ENCODE measurements around the gene MRAP.
"Not testable (repeated sequence)": the region's sequence is repeated elsewhere in the genome, so short reads cannot be mapped to it uniquely, and the experiment has no call there.

The MRAP gene

DNA sequence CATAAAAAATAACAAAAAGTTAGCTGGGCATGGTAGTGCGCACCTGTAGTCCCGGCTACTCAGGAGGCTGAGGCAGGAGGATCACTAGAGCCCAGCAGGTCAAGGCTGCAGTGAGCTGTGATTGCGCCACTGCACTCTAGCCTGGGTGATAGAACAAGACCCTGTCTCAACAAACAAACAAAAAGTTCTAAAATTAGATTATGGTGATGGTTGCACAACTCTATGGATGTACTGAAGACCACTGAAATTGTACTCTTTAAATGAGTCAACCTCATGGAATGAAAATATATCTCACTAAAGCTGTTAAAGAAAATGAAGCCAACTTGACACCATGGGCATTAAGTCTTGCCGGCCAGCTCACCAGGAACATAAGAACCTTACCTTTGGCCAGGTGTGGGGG lies 9.1 kb downstream of the MRAP start:
- no peak overlapping the region for H3K4me3 ChIP-seq (ENCODE audit: low read depth, low read length)
- TF ChIP-seq, protein P1, sequence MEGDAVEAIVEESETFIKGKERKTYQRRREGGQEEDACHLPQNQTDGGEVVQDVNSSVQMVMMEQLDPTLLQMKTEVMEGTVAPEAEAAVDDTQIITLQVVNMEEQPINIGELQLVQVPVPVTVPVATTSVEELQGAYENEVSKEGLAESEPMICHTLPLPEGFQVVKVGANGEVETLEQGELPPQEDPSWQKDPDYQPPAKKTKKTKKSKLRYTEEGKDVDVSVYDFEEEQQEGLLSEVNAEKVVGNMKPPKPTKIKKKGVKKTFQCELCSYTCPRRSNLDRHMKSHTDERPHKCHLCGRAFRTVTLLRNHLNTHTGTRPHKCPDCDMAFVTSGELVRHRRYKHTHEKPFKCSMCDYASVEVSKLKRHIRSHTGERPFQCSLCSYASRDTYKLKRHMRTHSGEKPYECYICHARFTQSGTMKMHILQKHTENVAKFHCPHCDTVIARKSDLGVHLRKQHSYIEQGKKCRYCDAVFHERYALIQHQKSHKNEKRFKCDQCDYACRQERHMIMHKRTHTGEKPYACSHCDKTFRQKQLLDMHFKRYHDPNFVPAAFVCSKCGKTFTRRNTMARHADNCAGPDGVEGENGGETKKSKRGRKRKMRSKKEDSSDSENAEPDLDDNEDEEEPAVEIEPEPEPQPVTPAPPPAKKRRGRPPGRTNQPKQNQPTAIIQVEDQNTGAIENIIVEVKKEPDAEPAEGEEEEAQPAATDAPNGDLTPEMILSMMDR (IDR thresholded peaks at IDR 0.05; ENCODE audit: low read depth, low read length) = no peak

DNA sequence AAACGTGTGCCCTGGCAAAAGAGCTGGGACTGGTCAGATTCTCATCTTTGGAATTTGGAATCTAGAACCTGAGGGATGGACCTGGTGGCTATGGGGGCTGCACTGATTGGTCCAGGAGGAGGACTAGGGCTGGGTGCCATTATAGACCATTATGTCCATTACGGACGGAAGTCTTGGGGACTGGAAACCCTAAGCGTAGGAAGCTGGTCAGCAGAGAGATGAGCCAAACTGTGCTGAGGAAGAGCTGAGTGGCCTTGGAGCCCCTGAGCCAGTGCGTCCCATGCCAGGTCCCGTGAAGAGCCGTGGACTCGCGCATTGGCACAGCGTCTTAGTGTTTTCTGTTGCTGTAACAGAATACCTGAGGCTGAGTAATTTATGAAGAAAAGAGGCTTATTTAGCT lies 10.0 kb downstream of the MRAP start:
- TF ChIP-seq, protein P1 (IDR thresholded peaks at IDR 0.05; ENCODE audit: low read depth, low read length) = no peak
- H3K4me3 ChIP-seq (ENCODE audit: low read depth, low read length) = no peak overlapping the region

DNA sequence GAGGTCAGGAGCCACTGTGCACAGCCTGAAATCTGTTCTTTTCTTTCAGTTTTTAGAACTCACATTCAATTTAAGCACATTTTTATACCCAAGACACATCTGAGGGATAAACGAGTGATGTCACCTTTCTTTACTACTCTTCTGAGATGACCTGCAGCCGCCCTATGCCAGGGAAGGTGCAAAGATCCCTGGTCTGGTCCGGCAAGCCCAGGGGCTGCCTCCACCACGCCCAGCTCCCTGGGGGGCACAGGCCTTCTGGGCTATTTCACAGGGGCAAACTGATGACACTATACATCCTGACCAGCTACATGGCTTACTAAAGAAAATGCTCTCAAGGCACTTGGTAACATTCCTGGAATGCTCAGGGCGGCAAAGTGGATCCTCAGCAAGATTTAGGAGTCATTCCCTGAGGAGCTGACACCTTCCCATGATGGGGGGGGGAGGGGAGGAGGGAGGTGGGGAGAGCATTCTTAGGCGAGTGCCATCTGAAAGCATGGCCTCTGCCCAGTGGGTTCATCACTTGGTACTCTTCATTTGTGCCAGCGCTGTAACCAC lies 11.3 kb downstream of the MRAP start:
- TF ChIP-seq, protein P1 (IDR thresholded peaks at IDR 0.05; ENCODE audit: low read depth, low read length) = no peak
- H3K4me3 ChIP-seq (ENCODE audit: low read depth, low read length) = no peak overlapping the region

DNA sequence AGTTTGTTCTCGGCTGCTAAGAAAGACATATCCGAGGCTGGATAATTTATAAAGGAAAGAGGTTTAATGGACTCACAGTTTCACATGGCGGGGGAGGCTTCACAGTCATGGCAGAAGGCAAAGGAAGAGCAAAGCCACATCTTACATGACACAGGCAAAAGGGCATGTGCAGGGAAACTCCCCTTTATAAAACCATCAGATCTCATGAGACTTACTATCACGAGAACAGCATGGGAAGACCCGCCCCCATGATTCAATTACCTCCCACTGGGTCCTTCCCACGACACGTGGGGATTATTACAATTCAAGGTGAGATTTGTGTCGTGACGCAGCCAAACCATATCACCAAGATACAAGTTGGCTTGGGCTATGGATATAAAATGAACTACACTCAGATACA lies 12.3 kb downstream of the MRAP start:
- not testable (repeated sequence) for H3K4me3 ChIP-seq (ENCODE audit: low read depth, low read length)

DNA sequence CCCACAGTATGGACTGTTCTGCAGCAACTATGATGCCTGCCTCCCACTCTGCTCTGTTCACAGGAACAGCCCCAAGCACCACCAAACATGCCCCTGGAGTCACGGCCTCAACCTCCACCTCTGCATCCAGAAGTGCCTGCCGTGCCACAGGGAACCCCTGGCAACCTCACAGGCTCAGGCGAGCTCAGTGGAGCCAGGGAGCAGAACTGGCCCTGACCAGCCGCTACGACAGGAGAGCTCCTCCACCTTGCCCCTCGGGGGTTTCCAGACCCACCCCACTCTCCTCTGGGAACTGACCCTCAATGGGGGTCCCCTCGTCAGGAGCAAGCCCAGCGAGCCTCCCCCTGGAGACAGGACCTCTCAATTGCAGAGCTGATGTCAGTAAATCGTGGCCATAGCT lies 13.0 kb downstream of the MRAP start:
- no peak overlapping the region for H3K4me3 ChIP-seq (ENCODE audit: low read depth, low read length)
- TF ChIP-seq, protein P1 (IDR thresholded peaks at IDR 0.05; ENCODE audit: low read depth, low read length) = no peak

DNA sequence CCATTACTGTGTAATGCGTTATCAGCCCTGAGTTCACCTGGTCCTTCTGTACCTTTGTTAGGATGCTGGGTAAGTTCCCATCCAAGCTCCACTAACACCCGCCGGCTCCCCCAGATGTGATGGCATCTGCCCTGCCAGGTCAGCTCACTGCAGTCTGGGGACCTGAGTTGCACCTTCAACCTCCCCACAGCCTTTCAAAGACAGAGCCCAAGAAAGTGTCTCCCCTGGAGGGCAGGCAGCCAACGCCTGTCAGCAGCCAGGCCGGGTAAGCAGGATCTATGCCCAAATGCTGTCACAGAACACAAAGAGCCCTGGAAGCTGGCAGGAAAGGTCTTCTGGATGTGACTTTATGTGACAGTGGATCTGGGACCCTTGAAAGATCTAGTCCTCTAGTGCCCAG lies 13.7 kb downstream of the MRAP start:
- no peak overlapping the region for H3K4me3 ChIP-seq (ENCODE audit: low read depth, low read length)
- TF ChIP-seq, protein P1 (IDR thresholded peaks at IDR 0.05; ENCODE audit: low read depth, low read length) = no peak

DNA sequence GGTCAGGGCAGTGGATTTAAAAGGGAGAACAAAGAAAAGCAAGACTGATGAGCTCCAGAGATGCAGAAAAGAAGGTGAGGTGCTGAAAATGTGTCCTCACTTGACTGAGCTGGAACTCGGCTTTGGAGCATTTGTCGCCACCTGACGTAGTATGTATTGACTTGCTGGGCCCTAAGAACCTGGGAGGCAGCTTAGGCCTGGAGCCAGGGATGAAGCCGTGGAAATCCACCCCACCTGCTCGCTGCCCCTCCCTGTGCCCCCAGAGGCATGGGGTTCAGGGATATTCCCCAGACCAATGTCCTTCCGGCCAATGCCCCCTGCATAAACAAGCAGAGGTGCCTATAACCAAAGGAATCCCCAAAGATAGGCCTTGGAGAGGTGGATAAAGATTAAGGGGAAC lies 14.3 kb downstream of the MRAP start:
- no peak overlapping the region for H3K4me3 ChIP-seq (ENCODE audit: low read depth, low read length)
- TF ChIP-seq, protein P1 (IDR thresholded peaks at IDR 0.05; ENCODE audit: low read depth, low read length) = no peak

DNA sequence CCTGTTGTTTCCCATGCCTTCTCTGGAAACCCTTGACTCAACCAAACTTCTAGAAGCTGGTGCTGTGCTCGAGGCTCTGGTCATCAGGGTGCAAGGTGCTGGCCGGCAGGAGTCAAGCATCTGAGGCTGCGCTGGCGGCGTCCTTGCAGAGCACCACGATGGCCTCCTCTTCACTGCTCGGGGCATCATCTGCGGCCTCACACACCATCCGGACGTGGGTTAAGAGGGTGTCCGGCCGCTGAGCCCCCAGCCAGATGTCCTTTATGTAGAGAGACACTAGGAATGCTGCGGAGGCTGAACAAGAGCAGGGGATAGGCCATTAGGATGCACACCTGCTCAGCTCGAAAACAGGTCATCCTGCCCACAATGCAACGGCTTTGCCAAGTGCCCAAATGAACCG lies 16.2 kb downstream of the MRAP start:
- H3K4me3 ChIP-seq (ENCODE audit: low read depth, low read length) = no peak overlapping the region
- TF ChIP-seq, protein P1 (IDR thresholded peaks at IDR 0.05; ENCODE audit: low read depth, low read length) = no peak

All from WI38 (cell line).